IMR-90 (cell line): Measurements from ENCODE around the gene GFM1. TPM values are rescaled to one million over a fixed set of nuclear protein-coding genes. Genes with fewer than 3 reads are reported as not detected.

Source experiments
- ATAC-seq: fragments of 200-7000 bp; cut with Tn5 transposase; 2 replicates; pipeline ENCODE4 v1.9.1; 2020; ENCODE audit warnings: low read depth, mild to moderate bottlenecking, moderate library complexity
- BruUV-seq: library from RNA; stranded (reverse); fragments of 400-500 nt; replicated peaks from 2 replicates; lab custom pipeline; 2021; lab: Mats Ljungman, UMichigan
- CTCF ChIA-PET: fragments of 300-600 bp; formaldehyde crosslinking; extraction: SDS; loops from one replicate; lab custom pipeline; 2021; ENCODE audit warnings: antibody characterized with exemption; lab: Yijun Ruan, JAX
- POLR2A ChIA-PET: fragments of 300-600 bp; sonication (Branson Sonifier 250); formaldehyde crosslinking; loops from one replicate; lab custom pipeline; 2022; ENCODE audit warnings: antibody characterized with exemption; ENCODE audit not compliant: unreplicated experiment; lab: Charles Lee
- DNase-seq: peaks from one replicate; pipeline ENCODE4 v3.0.0; 2013
- H2AFZ ChIP-seq: replicated peaks from 2 replicates; pipeline ENCODE3; 2013; ENCODE audit warnings: low read length, mild to moderate bottlenecking; ENCODE audit not compliant: poor library complexity
- H2AK5ac ChIP-seq: 2 replicates; pipeline ENCODE4 v1.6.1; 2013; ENCODE audit warnings: low read depth, low read length, inconsistent platforms
- H2AK9ac ChIP-seq: replicated peaks from 2 replicates; pipeline ENCODE3; 2013; ENCODE audit warnings: mild to moderate bottlenecking, low read depth, low read length, moderate library complexity; ENCODE audit not compliant: poor library complexity
- H2BK120ac ChIP-seq: 2 replicates; pipeline ENCODE4 v1.6.1; 2013; ENCODE audit warnings: low read depth, low read length, inconsistent platforms
- H2BK15ac ChIP-seq: 3 replicates; pipeline ENCODE4 v1.6.1; 2013; ENCODE audit warnings: low read depth, low read length, inconsistent platforms
- H2BK20ac ChIP-seq: 2 replicates; pipeline ENCODE4 v1.6.1; 2013; ENCODE audit warnings: low read depth, mild to moderate bottlenecking, inconsistent platforms, low read length, moderate library complexity
- H2BK5ac ChIP-seq: 2 replicates; pipeline ENCODE4 v1.6.1; 2013; ENCODE audit warnings: mild to moderate bottlenecking, low read depth, low read length, inconsistent platforms; ENCODE audit not compliant: poor library complexity, severe bottlenecking
- H3K14ac ChIP-seq: replicated peaks from 2 replicates; pipeline ENCODE4 v1.6.1; 2013; ENCODE audit warnings: low read depth, low read length, inconsistent platforms
- H3K18ac ChIP-seq: 2 replicates; pipeline ENCODE4 v1.6.1; 2013; ENCODE audit warnings: low read depth, low read length, control low read depth
- H3K23ac ChIP-seq: 2 replicates; pipeline ENCODE4 v1.6.1; 2013; ENCODE audit warnings: low read depth, low read length, inconsistent platforms
- H3K27ac ChIP-seq: 2 replicates; pipeline ENCODE4 v1.5.1; 2013; ENCODE audit warnings: mild to moderate bottlenecking, control low read depth, low read length; ENCODE audit not compliant: insufficient read depth
- H3K27me3 ChIP-seq: 2 replicates; pipeline ENCODE4 v1.6.1; 2013; ENCODE audit warnings: low read length; ENCODE audit not compliant: control insufficient read depth, insufficient read depth
- H3K36me3 ChIP-seq: 2 replicates; pipeline ENCODE4 v1.6.1; 2013; ENCODE audit warnings: low read length, mixed read lengths; ENCODE audit not compliant: control insufficient read depth, insufficient read depth
- H3K4ac ChIP-seq: 2 replicates; pipeline ENCODE4 v1.6.1; 2013; ENCODE audit warnings: low read depth, low read length, inconsistent platforms
- H3K4me1 ChIP-seq: 2 replicates; pipeline ENCODE4 v1.6.1; 2013; ENCODE audit warnings: low read length, mixed read lengths; ENCODE audit not compliant: control insufficient read depth, insufficient read depth
- H3K4me2 ChIP-seq: 2 replicates; pipeline ENCODE4 v1.6.1; 2013; ENCODE audit warnings: low read depth, mild to moderate bottlenecking, control low read depth, low read length, moderate library complexity
- H3K4me3 ChIP-seq: 2 replicates; pipeline ENCODE4 v1.5.1; 2013; ENCODE audit warnings: low read depth, mild to moderate bottlenecking, control low read depth, low read length, moderate library complexity; ENCODE audit not compliant: insufficient read depth
- H3K56ac ChIP-seq: 2 replicates; pipeline ENCODE4 v1.6.1; 2013; ENCODE audit warnings: low read length, inconsistent platforms; ENCODE audit not compliant: insufficient read depth; ENCODE audit errors: extremely low read depth
- H3K79me1 ChIP-seq, 2 experiments: 2 replicates each; pipeline ENCODE4 v1.6.1; 2013; ENCODE audit warnings: low read length in 2 of 2, inconsistent platforms in 1 of 2, low read depth in 1 of 2
- H3K9ac ChIP-seq: 2 replicates; pipeline ENCODE4 v1.6.1; 2013; ENCODE audit warnings: low read depth, low read length, control low read depth
- H3K9me1 ChIP-seq: 2 replicates; pipeline ENCODE4 v1.6.1; 2013; ENCODE audit warnings: low read length, inconsistent platforms; ENCODE audit not compliant: insufficient read depth
- H3K9me3 ChIP-seq: 2 replicates; pipeline ENCODE4 v1.6.1; 2013; ENCODE audit warnings: low read length; ENCODE audit not compliant: control insufficient read depth, insufficient read depth
- H4K20me1 ChIP-seq: 2 replicates; pipeline ENCODE4 v1.6.1; 2013; ENCODE audit warnings: low read length, inconsistent platforms; ENCODE audit not compliant: insufficient read depth
- H4K5ac ChIP-seq: 2 replicates; pipeline ENCODE4 v1.6.1; 2013; ENCODE audit warnings: mild to moderate bottlenecking, low read depth, low read length, control low read depth
- H4K8ac ChIP-seq, 2 experiments: 2 replicates each; pipeline ENCODE4 v1.6.1; 2013; ENCODE audit warnings: low read depth in 2 of 2, low read length in 2 of 2, control low read depth in 1 of 2, inconsistent platforms in 1 of 2
- H4K91ac ChIP-seq: 2 replicates; pipeline ENCODE4 v1.6.1; 2013; ENCODE audit warnings: low read depth, low read length, inconsistent platforms; ENCODE audit not compliant: insufficient read depth
- BHLHE40 ChIP-seq: fragments of 150-350 bp; IDR thresholded peaks from 2 replicates; pipeline ENCODE4 v1.6.1; 2016; ENCODE audit warnings: mild to moderate bottlenecking, low read depth, low read length
- CEBPB ChIP-seq: IDR thresholded peaks from 2 replicates; pipeline ENCODE4 v1.6.1; 2012; ENCODE audit warnings: low read depth, low read length, improper control_type of control experiment
- CHD1 ChIP-seq: IDR thresholded peaks from 2 replicates; pipeline ENCODE4 v1.6.1; 2012; ENCODE audit warnings: low read depth, low read length, improper control_type of control experiment
- CTCF ChIP-seq: conservative IDR thresholded peaks from 2 replicates; pipeline ENCODE4 v1.5.1; 2012; ENCODE audit warnings: mild to moderate bottlenecking, low read depth, low read length, improper control_type of control experiment
- FOS ChIP-seq: fragments of 150-350 bp; IDR thresholded peaks from 2 replicates; pipeline ENCODE4 v1.6.1; 2016; ENCODE audit warnings: low read depth, low read length
- MAFK ChIP-seq: IDR thresholded peaks from 2 replicates; pipeline ENCODE4 v1.6.1; 2012; ENCODE audit warnings: low read depth, low read length, improper control_type of control experiment
- MAZ ChIP-seq: IDR thresholded peaks from 2 replicates; pipeline ENCODE4 v1.6.1; 2012; ENCODE audit warnings: low read depth, mild to moderate bottlenecking, low read length, improper control_type of control experiment, moderate library complexity, borderline replicate concordance
- MXI1 ChIP-seq: IDR thresholded peaks from 2 replicates; pipeline ENCODE4 v1.6.1; 2012; ENCODE audit warnings: low read depth, mild to moderate bottlenecking, low read length, moderate library complexity, borderline replicate concordance
- NFE2L2 ChIP-seq: fragments of 150-350 bp; IDR thresholded peaks from 2 replicates; pipeline ENCODE4 v1.6.1; 2016; ENCODE audit warnings: low read depth, mild to moderate bottlenecking, low read length
- POLR2A ChIP-seq: IDR thresholded peaks from 2 replicates; pipeline ENCODE4 v1.6.1; 2012; ENCODE audit warnings: mild to moderate bottlenecking, low read depth, low read length
- RAD21 ChIP-seq: IDR thresholded peaks from 2 replicates; pipeline ENCODE4 v1.6.1; 2012; ENCODE audit warnings: low read length, improper control_type of control experiment
- RFX5 ChIP-seq: IDR thresholded peaks from 2 replicates; pipeline ENCODE4 v1.8.0; 2012; ENCODE audit warnings: low read depth, mild to moderate bottlenecking, low read length, moderate library complexity
- SMC3 ChIP-seq: fragments of 150-350 bp; IDR thresholded peaks from 2 replicates; pipeline ENCODE4 v1.6.1; 2016; ENCODE audit warnings: low read depth, mild to moderate bottlenecking, antibody characterized with exemption, low read length, moderate library complexity
- whole genome bisulfite sequencing, 2 experiments: methylation state at CpG; one replicate each; pipeline versions ENCODE4 v1.1.5 to v1.1.7; 2013; ENCODE audit warnings: missing lambda C conversion rate in 2 of 2; ENCODE audit not compliant: insufficient read length in 1 of 2; ENCODE audit errors: extremely low coverage in 2 of 2; 5-methylcytosine and 5-hydroxymethylcytosine counted together
- dilution Hi-C: fragments of 300-500 bp; cut with HindIII; formaldehyde crosslinking; loops from one replicate; pipeline ENCODE4 v1.14.3; 2018; ENCODE audit warnings: low sequenced_read_pairs; ENCODE audit not compliant: unreplicated experiment
- in situ Hi-C: fragments of 300-500 bp; cut with MboI; formaldehyde crosslinking; loops from 3 replicates; pipeline ENCODE4 v1.14.3; 2019; ENCODE audit warnings: low sequenced_read_pairs, inconsistent platforms, mixed read lengths
- intact Hi-C: fragments of 100-400 bp; cut with micrococcal nuclease; formaldehyde crosslinking; loops from 2 replicates; pipeline ENCODE4 v1.10.0; 2022
- polyA plus RNA-seq, 3 experiments: library from polyadenylated mRNA; depleted of rRNA; stranded (reverse); fragments of >200 nt; gene quantifications; 2 replicates each; pipeline ENCODE4 v1.2.3, GENCODE V29; 2012; ENCODE audit warnings: low replicate concordance in 1 of 3
- total RNA-seq: library from RNA; depleted of rRNA; stranded (reverse); fragments of >200 nt; gene quantifications from 2 replicates; pipeline ENCODE4 v1.2.3, GENCODE V29; 2012
- TF ChIP-seq, protein P1 (sequence below): fragments of 150-350 bp; IDR thresholded peaks from 2 replicates; pipeline ENCODE4 v1.6.1; 2017; ENCODE audit warnings: mild to moderate bottlenecking, antibody characterized with exemption, low read length, low read depth
- TF ChIP-seq, protein P2 (sequence below): fragments of 150-350 bp; IDR thresholded peaks from 2 replicates; pipeline ENCODE4 v1.6.1; 2016; ENCODE audit warnings: low read depth, mild to moderate bottlenecking, low read length, moderate library complexity, borderline replicate concordance

Gene GFM1
- total and polyA plus RNA-seq, 2 of the 4 experiments (the other 2 are of a cell fraction): 12.4 to 36.0 TPM

DNA sequence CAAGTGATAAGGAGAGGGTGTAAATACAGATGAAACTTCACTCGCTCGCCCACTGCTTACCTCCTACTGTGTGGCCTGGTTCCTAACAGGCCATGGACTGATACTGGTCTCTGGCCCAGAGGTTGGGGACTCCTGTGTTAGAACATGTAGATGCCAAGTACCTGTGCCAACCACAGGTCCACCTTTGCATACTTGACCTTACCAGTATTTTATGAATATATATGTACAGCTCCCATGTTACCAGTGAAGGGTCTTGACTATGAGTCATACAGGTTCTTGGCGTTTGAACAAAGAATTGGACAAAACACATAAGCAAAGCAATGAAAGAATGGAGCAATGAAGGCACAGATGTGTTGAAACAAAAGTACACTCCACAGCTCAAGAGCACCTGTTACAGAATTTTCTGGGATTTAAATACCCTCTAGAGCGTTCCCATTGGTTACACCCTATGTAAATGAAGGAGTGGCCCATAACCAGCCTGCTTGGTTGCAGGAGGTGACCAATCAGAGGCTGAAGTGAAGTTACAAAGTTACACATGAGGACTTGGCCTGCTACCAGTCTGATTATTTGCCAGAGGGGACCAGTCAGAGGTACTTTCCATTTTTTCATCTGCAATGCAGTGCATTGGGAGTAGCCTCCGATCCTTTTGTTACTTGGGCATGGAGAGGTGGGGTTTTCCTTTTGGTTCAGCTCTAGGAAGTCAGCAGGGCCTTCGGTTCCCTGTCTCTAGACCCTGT lies 1.7 kb upstream of the GFM1 start:
- Histone ChIP-seq H3K9ac (no peak overlapping the region), H3K4me1 (no peaks in the 10 kb centered on the region), H3K14ac (no peak overlapping the region), H3K4me2 (no peak overlapping the region), H2AK9ac (no peak overlapping the region), H3K23ac (no peak overlapping the region), H3K27me3 (no peaks in the 10 kb centered on the region), H3K79me1 (peaks cover 8 to 20% of the 10 kb centered on the region in 2 experiments; a peak in 3 of 4 replicates), H2BK120ac (no peak overlapping the region), H4K5ac (no peak overlapping the region), H3K9me1 (no peaks in the 10 kb centered on the region), H3K9me3 (no peaks in the 10 kb centered on the region), H2BK15ac (no peak overlapping the region), H3K56ac (no peak overlapping the region), H3K18ac (no peak overlapping the region), H4K91ac (no peak overlapping the region), H3K36me3 (peaks cover 4% of the 10 kb centered on the region), H4K8ac (no peak overlapping the region), H3K4me3 (no peak overlapping the region), H3K4ac (no peak overlapping the region), H2BK20ac (no peak overlapping the region), H2AK5ac (no peak overlapping the region), H3K27ac (no peak overlapping the region), H4K20me1 (no peaks in the 10 kb centered on the region), H2AFZ (no peak overlapping the region), H2BK5ac (no peak overlapping the region)
- ATAC-seq: no peak
- CTCF ChIA-PET: interaction anchor here (2.9 kb wide), 1 partner anchor 17 kb away, joined by 9 read pairs; no protein-coding TSS in a partner anchor
- no CpG with 5 or more reads among the region's 6 CpGs for WGBS, 2 experiments
- POLR2A ChIA-PET: no interaction called here
- no TSS peak for BruUV-seq
- intact Hi-C loops: loop anchor here (5.0 to 10.0 kb wide), 4 partner anchors 70 to 1025 kb away; partner anchors contain the start of genes MLF1 and SHOX2
- dilution Hi-C loops: no loop called here
- no peak for DNase-seq
- in situ Hi-C loops: loop anchor here (25.0 kb wide), 1 partner anchor 620 kb away; no protein-coding TSS in a partner anchor
- TF ChIP-seq POLR2A (no peak), MAZ (no peak), SMC3 (no peak), CEBPB (no peak), CHD1 (no peak), MAFK (no peak), RFX5 (no peak), RAD21 (no peak), NFE2L2 (no peak), CTCF (no peak), MXI1 (no peak), BHLHE40 (no peak), FOS (no peak)
- TF ChIP-seq, protein P1, sequence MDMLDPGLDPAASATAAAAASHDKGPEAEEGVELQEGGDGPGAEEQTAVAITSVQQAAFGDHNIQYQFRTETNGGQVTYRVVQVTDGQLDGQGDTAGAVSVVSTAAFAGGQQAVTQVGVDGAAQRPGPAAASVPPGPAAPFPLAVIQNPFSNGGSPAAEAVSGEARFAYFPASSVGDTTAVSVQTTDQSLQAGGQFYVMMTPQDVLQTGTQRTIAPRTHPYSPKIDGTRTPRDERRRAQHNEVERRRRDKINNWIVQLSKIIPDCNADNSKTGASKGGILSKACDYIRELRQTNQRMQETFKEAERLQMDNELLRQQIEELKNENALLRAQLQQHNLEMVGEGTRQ: no peak
- TF ChIP-seq, protein P2, sequence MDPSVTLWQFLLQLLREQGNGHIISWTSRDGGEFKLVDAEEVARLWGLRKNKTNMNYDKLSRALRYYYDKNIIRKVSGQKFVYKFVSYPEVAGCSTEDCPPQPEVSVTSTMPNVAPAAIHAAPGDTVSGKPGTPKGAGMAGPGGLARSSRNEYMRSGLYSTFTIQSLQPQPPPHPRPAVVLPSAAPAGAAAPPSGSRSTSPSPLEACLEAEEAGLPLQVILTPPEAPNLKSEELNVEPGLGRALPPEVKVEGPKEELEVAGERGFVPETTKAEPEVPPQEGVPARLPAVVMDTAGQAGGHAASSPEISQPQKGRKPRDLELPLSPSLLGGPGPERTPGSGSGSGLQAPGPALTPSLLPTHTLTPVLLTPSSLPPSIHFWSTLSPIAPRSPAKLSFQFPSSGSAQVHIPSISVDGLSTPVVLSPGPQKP: no peak
